GM12878 (cell line): Measurements from ENCODE around the gene GPSM3. TPM values are rescaled to one million over a fixed set of nuclear protein-coding genes. Genes with fewer than 3 reads are reported as not detected.

Experiments
- ATAC-seq: fragments of 200-7000 bp; cut with Tn5 transposase; 3 replicates; pipeline ENCODE4 v1.9.1; 2020; ENCODE audit warnings: mild to moderate bottlenecking, moderate library complexity
- BruUV-seq: library from RNA; stranded (reverse); fragments of 400-500 nt; replicated peaks from 2 replicates; lab custom pipeline; 2021; lab: Mats Ljungman, UMichigan
- CTCF ChIA-PET: fragments of 300-600 bp; sonication (Branson Sonifier 250); formaldehyde crosslinking; extraction: SDS; loops from one replicate; lab custom pipeline; 2021; ENCODE audit warnings: inconsistent platforms; lab: Yijun Ruan, JAX
- POLR2A ChIA-PET: fragments of 350-600 bp; formaldehyde crosslinking; extraction: SDS; loops from one replicate; lab custom pipeline; 2021; ENCODE audit warnings: inconsistent platforms; lab: Charles Lee
- RAD21 ChIA-PET: fragments of 300-600 bp; sonication (Branson Sonifier 250); formaldehyde crosslinking; loops from one replicate; lab custom pipeline; 2023; ENCODE audit warnings: antibody characterized with exemption; ENCODE audit not compliant: unreplicated experiment; lab: Charles Lee
- SMC1A ChIA-PET: fragments of 300-600 bp; sonication (Branson Sonifier 250); formaldehyde crosslinking; loops from one replicate; lab custom pipeline; 2023; ENCODE audit not compliant: unreplicated experiment, uncharacterized antibody; lab: Charles Lee
- DNase-seq: peaks from one replicate; pipeline ENCODE4 v3.0.0-alpha.2; 2011; ENCODE audit warnings: low read depth, low spot score
- FAIRE-seq: peaks from 3 replicates; lab custom pipeline; 2011; peaks lifted over from hg19 to GRCh38; lab: Jason Lieb, UNC
- H2AFZ ChIP-seq: 2 replicates; pipeline ENCODE4 v1.6.0; 2011; ENCODE audit warnings: low read depth, low read length, control low read depth; ENCODE audit not compliant: control insufficient read depth
- H3K27ac ChIP-seq: 2 replicates; pipeline ENCODE4 v1.5.1; 2011; ENCODE audit warnings: control low read depth; ENCODE audit not compliant: control insufficient read depth, insufficient read depth
- H3K27me3 ChIP-seq, 2 experiments: replicated peaks in 1 of 2; 2 replicates each; pipeline versions ENCODE4 v1.6.0 to v1.6.1; 2011; ENCODE audit warnings: low read length in 1 of 2; ENCODE audit not compliant: control insufficient read depth in 2 of 2, insufficient read depth in 2 of 2
- H3K36me3 ChIP-seq, 2 experiments: 2 replicates each; pipeline ENCODE4 v1.5.1; 2011; ENCODE audit warnings: low read length in 1 of 2; ENCODE audit not compliant: control insufficient read depth in 2 of 2, insufficient read depth in 2 of 2
- H3K4me1 ChIP-seq: 2 replicates; pipeline ENCODE4 v1.6.1; 2011; ENCODE audit warnings: mild to moderate bottlenecking, low read length, moderate library complexity, mixed read lengths; ENCODE audit not compliant: control insufficient read depth, insufficient read depth
- H3K4me2 ChIP-seq: 2 replicates; pipeline ENCODE4 v1.6.0; 2011; ENCODE audit warnings: control low read depth; ENCODE audit not compliant: control insufficient read depth, insufficient read depth
- H3K4me3 ChIP-seq: fragments of 200-600 bp; sonication (generic); 2 replicates; pipeline ENCODE4 v1.5.1; 2016
- H3K79me2 ChIP-seq: 2 replicates; pipeline ENCODE4 v1.6.0; 2011; ENCODE audit warnings: low read length; ENCODE audit not compliant: control insufficient read depth, insufficient read depth
- H3K9ac ChIP-seq: 2 replicates; pipeline ENCODE4 v1.8.0; 2011; ENCODE audit warnings: low read length, control low read depth, mixed read lengths; ENCODE audit not compliant: control insufficient read depth, insufficient read depth
- H3K9me3 ChIP-seq: replicated peaks from 3 replicates; pipeline ENCODE4 v1.5.1; 2011; ENCODE audit warnings: mild to moderate bottlenecking, low read length; ENCODE audit not compliant: control insufficient read depth, insufficient read depth
- H4K20me1 ChIP-seq: 2 replicates; pipeline ENCODE4 v1.6.0; 2011; ENCODE audit not compliant: control insufficient read depth, insufficient read depth
- IKZF1 ChIP-seq: fragments of 450-650 bp; conservative IDR thresholded peaks from 2 replicates; pipeline ENCODE4 v1.6.1; 2017; ENCODE audit warnings: antibody characterized with exemption, mild to moderate bottlenecking
- NR2F1 ChIP-seq: fragments of 450-650 bp; conservative IDR thresholded peaks from 2 replicates; pipeline ENCODE4 v1.6.1; 2017; ENCODE audit warnings: mild to moderate bottlenecking
- POU2F2 ChIP-seq: IDR thresholded peaks from 3 replicates; pipeline ENCODE4 v1.6.1; 2011; ENCODE audit warnings: low read depth, mild to moderate bottlenecking, low read length, borderline replicate concordance
- SP1 ChIP-seq: IDR thresholded peaks from one replicate; pipeline ENCODE4 v1.6.1; 2011; ENCODE audit warnings: low read depth, low read length
- YY1 ChIP-seq: IDR thresholded peaks from 2 replicates; pipeline ENCODE4 v1.6.1; 2011; ENCODE audit warnings: low read depth, mild to moderate bottlenecking, low read length
- WGBS: methylation state at CpG from one replicate; pipeline ENCODE4 v1.1.6; 2016; ENCODE audit warnings: low lambda C conversion rate; ENCODE audit not compliant: insufficient replicate concordance, insufficient coverage; ENCODE audit errors: missing lambda C conversion rate; 5-methylcytosine and 5-hydroxymethylcytosine counted together
- in situ Hi-C: fragments of 300-500 bp; cut with MboI; formaldehyde crosslinking; loops from 9 replicates; pipeline ENCODE4 v1.14.3; 2018; ENCODE audit warnings: mixed read lengths
- intact Hi-C: fragments of 100-400 bp; cut with micrococcal nuclease; formaldehyde crosslinking; loops from one replicate; pipeline ENCODE4 v1.14.2; 2022; ENCODE audit not compliant: unreplicated experiment
- polyA plus RNA-seq, 11 experiments: library from polyadenylated mRNA; depleted of rRNA in 4 of 11; unstranded in 6 of 11; stranded (reverse) in 5 of 11; fragments of >200 nt; fragmentation: Nextera tagmentation in 4 of 11; fragmentation: Illumina TruSeq in 1 of 11; extraction: Ambion mirVana in 4 of 11; extraction: Trizol in 1 of 11; gene quantifications; 1 replicate in 1 of 11; 2 replicates in 10 of 11; pipeline versions ENCODE4 v1.2.1 to v1.2.3, GENCODE V29; 2011 to 2016; ENCODE audit warnings: inconsistent platforms in 2 of 11, missing spikeins in 2 of 11, low read depth in 1 of 11
- total RNA-seq, 4 experiments: library from RNA; depleted of rRNA in 3 of 4; stranded (reverse); fragments of >200 nt in 3 of 4; fragmentation: Illumina TruSeq in 1 of 4; extraction: Trizol in 1 of 4; gene quantifications; 2 replicates each; pipeline versions ENCODE4 v1.2.1 to v1.2.3, GENCODE V29; 2013 to 2021
- TF ChIP-seq, protein P1 (sequence below): IDR thresholded peaks from 2 replicates; pipeline ENCODE4 v1.6.1; 2011; ENCODE audit warnings: borderline replicate concordance, low read depth, mild to moderate bottlenecking, moderate library complexity, low read length; ENCODE audit not compliant: insufficient read depth, poor library complexity, severe bottlenecking
- TF ChIP-seq, protein P2 (sequence below): fragments of 450-650 bp; IDR thresholded peaks from 2 replicates; pipeline ENCODE4 v1.6.1; 2017; ENCODE audit warnings: mild to moderate bottlenecking, moderate library complexity

GPSM3 gene
- total and polyA plus RNA-seq, 10 of the 15 experiments (the other 5 are each of a cell fraction or from before 2014, with no cell fraction given) = 22.0 to 137 (median 113) TPM

- TF ChIP-seq POU2F2 (no peak), SP1 (peak; percentile 91)
These were observed 16.6 kb downstream of the GPSM3 start, which contains the start of gene AGPAT1 (continued) for GRCh38 chr6:32175711-32176475.

- Histone ChIP-seq H2AFZ (no peak overlapping the region), H4K20me1 (no peaks in the 10 kb centered on the region), H3K4me3 (peak overlapping the region; percentile 96), H3K27ac (peak overlapping the region; percentile 70), H3K27me3 (no peaks in the 10 kb centered on the region), H3K36me3 (no peaks in the 10 kb centered on the region), H3K9ac (peak overlapping the region; percentile 74), H3K79me2 (peaks cover 22% of the 10 kb centered on the region), H3K9me3 (no peaks in the 10 kb centered on the region), H3K4me1 (peaks cover 10% of the 10 kb centered on the region), H3K4me2 (peak overlapping the region; percentile 68)
- WGBS = 0% methylated on average over 1 of the region's 2 CpGs
- ChIA-PET RAD21 (no interaction called here), SMC1A (no interaction called here), POLR2A (no interaction called here), CTCF (no interaction called here)
- DNase-seq = no peak
- in situ Hi-C loops = no loop called here
- TSS peak; percentile 66 for BruUV-seq
- no peak for FAIRE-seq
- TF ChIP-seq, protein P1, sequence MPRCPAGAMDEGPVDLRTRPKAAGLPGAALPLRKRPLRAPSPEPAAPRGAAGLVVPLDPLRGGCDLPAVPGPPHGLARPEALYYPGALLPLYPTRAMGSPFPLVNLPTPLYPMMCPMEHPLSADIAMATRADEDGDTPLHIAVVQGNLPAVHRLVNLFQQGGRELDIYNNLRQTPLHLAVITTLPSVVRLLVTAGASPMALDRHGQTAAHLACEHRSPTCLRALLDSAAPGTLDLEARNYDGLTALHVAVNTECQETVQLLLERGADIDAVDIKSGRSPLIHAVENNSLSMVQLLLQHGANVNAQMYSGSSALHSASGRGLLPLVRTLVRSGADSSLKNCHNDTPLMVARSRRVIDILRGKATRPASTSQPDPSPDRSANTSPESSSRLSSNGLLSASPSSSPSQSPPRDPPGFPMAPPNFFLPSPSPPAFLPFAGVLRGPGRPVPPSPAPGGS = no peak
- TF ChIP-seq YY1 = 0 out of 2 replicates have a peak, but pooled peaks have one; percentile 12
- TF ChIP-seq NR2F1 = peak; percentile 30; the same call in 1 of the 2 replicates
- TF ChIP-seq, protein P2, sequence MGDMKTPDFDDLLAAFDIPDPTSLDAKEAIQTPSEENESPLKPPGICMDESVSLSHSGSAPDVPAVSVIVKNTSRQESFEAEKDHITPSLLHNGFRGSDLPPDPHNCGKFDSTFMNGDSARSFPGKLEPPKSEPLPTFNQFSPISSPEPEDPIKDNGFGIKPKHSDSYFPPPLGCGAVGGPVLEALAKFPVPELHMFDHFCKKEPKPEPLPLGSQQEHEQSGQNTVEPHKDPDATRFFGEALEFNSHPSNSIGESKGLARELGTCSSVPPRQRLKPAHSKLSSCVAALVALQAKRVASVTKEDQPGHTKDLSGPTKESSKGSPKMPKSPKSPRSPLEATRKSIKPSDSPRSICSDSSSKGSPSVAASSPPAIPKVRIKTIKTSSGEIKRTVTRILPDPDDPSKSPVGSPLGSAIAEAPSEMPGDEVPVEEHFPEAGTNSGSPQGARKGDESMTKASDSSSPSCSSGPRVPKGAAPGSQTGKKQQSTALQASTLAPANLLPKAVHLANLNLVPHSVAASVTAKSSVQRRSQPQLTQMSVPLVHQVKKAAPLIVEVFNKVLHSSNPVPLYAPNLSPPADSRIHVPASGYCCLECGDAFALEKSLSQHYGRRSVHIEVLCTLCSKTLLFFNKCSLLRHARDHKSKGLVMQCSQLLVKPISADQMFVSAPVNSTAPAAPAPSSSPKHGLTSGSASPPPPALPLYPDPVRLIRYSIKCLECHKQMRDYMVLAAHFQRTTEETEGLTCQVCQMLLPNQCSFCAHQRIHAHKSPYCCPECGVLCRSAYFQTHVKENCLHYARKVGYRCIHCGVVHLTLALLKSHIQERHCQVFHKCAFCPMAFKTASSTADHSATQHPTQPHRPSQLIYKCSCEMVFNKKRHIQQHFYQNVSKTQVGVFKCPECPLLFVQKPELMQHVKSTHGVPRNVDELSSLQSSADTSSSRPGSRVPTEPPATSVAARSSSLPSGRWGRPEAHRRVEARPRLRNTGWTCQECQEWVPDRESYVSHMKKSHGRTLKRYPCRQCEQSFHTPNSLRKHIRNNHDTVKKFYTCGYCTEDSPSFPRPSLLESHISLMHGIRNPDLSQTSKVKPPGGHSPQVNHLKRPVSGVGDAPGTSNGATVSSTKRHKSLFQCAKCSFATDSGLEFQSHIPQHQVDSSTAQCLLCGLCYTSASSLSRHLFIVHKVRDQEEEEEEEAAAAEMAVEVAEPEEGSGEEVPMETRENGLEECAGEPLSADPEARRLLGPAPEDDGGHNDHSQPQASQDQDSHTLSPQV = no peak
- peak; percentile 42; the same call in 1 of the 2 replicates for TF ChIP-seq IKZF1
- intact Hi-C loops = no loop called here
- ATAC-seq = no peak
These were observed 17.1 kb downstream of the GPSM3 start for GRCh38 chr6:32175322-32175710.
